ENCODE data around the gene PARD3.
"Not testable (repeated sequence)": the region's sequence is repeated elsewhere in the genome, so short reads cannot be mapped to it uniquely, and the experiment has no call there.

PARD3 gene

DNA sequence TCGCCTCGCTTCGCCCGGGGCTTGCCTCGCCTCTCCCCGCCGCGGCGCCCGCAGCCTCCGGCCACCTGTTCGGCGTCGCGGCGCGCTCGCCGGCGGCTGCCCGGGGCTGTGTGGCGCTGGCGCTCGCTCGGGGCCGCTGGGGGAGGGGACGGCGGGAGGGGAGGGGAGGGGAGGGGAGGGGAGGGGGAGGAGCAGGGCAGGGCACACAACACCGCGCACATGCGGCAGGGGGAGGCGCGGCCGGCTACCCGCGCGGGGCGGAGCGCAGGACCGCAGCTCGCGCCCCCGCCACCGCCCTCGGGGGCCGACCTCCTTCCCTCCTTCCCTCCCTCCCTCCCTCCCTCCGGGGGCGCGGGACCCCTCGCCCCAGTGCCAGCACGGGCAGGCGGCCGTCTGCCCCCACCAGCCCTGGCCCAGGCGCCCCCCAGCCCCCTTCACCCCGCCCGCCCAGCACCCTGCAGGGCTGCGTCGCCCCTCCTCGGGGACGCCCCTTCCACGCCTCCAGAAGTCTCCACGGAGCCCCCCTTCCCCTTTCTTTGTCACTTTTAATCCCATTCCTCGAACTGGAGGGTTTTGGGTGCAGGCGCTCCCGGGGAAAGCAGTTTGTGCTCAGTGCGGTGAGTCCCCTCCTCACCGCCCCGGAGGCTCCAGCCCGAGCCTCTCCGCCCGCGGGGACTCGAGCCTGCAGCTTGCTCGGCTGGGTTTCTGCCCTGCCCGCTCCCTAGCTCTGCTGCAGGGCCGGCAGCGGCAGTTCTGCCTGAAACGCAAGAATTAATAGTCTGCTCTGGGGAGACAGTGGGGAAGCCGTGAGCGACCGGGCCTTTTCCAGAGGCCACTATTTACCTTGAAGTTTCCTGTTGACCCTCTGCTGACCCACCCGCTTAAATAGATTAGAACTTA, at the start of gene PARD3:
PARD3 (minus strand) TSS at position 112 of the 900 bp plus-strand sequence. CDS start 301 bp downstream, outside the sequence.
- no peak for DNase-seq

GRCh38 chr10:34864149-34865067, 49.3 kb upstream of the PARD3 start:
- no peak for DNase-seq

DNA sequence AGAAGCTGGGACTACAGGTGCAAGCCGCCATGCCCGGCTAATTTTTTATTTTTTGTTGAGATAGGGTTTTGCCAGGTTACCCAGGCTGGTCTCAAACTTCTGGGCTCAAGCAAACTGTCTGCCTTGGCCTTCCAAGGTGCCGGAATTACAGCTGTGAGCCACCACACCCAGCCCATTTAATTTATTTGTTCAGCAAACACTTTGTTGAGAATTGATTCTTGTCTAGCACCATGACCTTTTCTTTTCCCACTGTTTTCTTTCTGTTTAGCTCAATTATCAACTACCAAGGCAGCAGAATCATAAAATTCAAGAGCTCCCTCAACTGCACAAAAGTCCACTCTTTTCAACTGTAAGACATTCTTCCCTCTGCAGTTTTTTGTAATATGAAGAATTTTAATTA, 47.8 kb upstream of the PARD3 start:
- DNase-seq, result no peak

DNA sequence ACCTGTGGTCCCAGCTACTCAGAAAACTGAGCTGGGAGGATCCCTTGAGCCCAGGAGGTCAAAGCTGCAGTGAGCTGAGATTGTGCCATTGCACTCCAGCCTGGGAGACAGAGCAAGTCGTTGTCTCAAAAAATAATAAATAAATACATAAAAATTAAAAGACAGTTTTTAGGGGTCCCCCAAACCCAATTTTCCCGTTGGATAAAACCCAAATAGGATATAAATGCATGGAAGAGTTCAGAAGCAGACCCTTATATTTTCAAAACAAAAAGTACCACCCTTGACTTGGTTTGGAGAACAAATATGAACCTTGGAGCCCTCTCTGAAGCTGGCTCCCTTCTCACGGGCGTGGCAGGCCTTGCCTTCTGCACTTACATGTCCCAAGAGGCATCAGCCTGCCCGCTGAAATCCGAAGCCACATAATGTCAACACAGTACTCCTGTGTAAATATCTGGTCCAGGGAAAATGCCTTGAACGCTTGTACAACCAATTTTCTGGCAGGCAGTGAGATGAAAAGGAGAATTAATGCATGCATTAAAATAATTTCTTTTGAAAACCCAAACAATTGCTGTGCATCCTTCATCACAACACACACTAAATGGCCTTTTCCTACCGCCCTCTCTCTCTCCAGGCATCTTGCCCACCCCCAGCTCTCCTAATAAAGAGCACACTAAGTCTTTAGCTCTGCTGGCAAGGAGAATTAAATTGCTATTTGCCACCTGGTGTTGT, 46.4 kb upstream of the PARD3 start:
- DNase-seq, result no peak

DNA sequence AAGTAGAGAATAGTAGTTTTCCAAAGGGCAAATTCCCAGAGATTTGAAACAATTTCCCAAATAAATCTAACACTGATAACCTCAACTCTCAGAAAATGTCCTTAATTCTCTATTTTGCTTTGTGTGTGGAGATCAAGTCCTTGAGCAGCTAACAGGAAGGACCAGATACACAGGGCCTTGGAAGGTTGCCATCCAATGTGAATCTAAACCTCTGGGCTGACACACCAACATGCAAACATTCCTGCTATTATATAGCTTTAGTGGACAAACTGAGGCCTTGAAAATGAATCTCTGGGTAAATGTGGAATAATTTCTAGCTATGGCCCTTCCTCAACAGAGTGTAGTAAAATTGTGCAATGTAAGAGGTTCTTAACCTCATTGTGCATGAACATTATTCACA, 44.1 kb upstream of the PARD3 start:
- no peak for DNase-seq

- no peak for DNase-seq
Observed at GRCh38 chr10:34858003-34858402, 42.9 kb upstream of the PARD3 start.

GRCh38 chr10:34854147-34854601, 39.1 kb upstream of the PARD3 start:
- no peak for DNase-seq

GRCh38 chr10:34853357-34853756, 38.3 kb upstream of the PARD3 start:
- DNase-seq, result no peak

GRCh38 chr10:34850558-34850957, 35.5 kb upstream of the PARD3 start:
- DNase-seq, result no peak

DNA sequence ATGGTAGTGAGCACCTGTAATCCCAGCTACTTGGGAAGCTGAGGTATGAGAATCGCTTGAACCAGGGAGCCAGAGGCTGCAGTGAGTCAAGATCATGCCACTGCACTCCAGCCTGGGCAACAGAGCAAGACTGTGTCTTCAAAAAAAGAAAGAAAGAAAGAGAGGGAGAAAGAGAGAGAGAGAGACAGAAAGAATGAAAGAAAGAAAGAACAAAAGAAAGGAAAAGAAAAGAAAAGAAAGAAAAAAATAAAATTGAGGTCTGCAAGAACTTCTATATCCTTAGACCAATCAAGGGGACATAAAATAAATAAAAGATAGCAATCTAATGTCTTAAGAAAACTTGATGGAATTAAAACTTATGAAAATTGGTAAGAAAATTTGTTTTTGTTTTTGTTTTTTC, 34.9 kb upstream of the PARD3 start:
- no peak for DNase-seq

GRCh38 chr10:34845070-34845469, 30.0 kb upstream of the PARD3 start:
- no peak for DNase-seq

DNA sequence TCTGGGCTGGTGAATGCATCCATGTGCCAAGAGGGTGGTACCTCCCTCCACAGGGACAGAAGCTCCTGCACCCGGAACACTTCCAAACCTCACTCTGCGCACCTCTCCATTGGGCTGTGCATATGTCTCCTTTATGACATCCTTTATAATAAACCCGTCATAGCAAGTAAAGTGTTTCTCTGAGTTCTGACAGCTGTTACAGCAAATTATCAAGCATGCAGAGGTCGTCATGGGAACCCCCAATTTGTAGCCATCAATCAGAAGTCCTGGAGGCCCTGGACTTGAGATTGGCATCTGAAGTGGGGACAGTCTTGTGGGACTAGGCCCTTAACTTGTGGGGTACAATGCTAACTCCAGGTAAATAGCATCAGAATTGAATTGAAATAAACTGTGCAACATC, 29.4 kb upstream of the PARD3 start:
- no peak for DNase-seq

DNA sequence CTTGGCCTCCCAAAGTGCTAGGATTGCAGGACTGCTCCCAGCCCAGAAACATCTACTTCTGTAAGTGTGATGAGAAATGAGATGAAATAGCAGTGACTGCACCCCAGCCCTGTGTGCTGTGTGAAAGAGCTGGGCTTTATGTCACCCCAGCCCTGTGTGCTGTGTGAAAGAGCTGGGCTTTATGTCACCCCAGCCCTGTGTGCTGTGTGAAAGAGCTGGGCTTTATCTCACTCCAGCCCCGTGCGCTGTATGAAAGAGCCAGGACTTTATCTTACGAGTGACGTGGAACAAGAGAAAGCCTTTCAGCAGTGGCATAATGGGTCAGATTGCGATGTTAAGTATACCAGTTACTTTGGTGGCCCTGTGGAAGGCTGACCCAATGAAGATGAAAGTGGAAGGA, 28.4 kb upstream of the PARD3 start:
- DNase-seq, result not testable (repeated sequence)

DNA sequence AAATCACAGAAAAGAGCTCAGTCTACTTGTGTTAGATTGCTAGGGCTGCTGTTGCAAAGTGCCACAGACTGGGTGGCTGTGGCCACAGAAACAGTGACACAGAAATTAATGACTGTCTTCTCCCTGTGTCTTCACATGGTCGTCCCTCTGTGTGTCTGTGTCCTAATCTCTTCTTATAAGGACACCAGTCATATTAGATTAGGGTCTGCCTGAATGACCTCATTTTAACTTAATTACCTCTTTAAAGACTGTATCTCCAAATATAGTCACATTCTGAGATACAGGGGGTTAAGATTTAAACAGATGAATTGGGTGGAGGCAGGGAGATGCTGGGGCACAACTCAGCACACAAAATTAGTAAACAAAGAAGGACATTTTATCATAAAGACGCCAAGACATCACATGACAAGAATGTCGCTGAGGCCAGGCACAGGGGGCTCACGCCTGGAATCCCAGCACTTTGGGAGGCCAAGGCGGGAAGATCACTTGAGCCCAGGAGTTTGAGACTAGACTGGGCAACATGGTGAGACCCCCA, 23.3 kb upstream of the PARD3 start:
- DNase-seq, result no peak

- DNase-seq, result no peak
Observed at GRCh38 chr10:34835908-34836508, 20.9 kb upstream of the PARD3 start.

GRCh38 chr10:34834274-34834673, 19.2 kb upstream of the PARD3 start:
- DNase-seq, result no peak

- no peak for DNase-seq
Observed at GRCh38 chr10:34830217-34830822, 15.2 kb upstream of the PARD3 start.

GRCh38 chr10:34826857-34827766, 12.0 kb upstream of the PARD3 start:
- DNase-seq, result no peak

- no peak for DNase-seq
Observed at GRCh38 chr10:34826221-34826620, 11.1 kb upstream of the PARD3 start.

DNA sequence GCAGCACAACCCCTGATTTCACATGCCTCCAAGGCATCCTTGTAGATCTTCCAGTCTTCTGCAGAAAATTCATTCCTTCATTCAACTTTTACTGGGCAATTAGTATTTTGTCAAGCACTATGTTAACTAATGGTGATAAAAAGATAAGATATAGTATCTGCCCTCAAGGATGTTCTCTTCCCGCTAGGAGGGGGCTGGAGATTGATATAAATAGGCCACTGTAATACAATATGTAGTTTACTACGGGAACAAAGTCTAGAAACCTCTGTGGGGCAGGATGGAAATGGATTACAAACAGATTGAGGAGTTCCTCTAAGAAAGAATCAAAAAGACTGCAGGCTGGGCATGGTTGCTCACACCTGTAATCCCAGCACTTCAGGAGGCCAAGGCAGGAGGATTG, 10.3 kb upstream of the PARD3 start:
- no peak for DNase-seq

GRCh38 chr10:34824870-34825269, 9.8 kb upstream of the PARD3 start:
- no peak for DNase-seq
